Cardiac muscle cell (in vitro differentiated cells and primary cell): ENCODE results near the gene ETFRF1. TPM values are rescaled to one million over a fixed set of nuclear protein-coding genes. Genes with fewer than 3 reads are reported as not detected.

Experiments
- DNase-seq, 2 donors: peaks; one replicate each; pipeline versions ENCODE4 v3.0.0 to v3.0.0-alpha.2; 2010 to 2017; ENCODE audit warnings: low read depth in 1 of 2, low spot score in 1 of 2
- H3K27ac ChIP-seq: fragments of 200-600 bp; sonication (generic); 2 replicates; pipeline ENCODE4 v1.5.1; 2016
- H3K27me3 ChIP-seq: fragments of 200-600 bp; sonication (generic); 2 replicates; pipeline ENCODE4 v1.6.0; 2016; ENCODE audit warnings: control low read depth
- H3K36me3 ChIP-seq: fragments of 200-600 bp; sonication (generic); 2 replicates; pipeline ENCODE4 v1.5.1; 2016; ENCODE audit warnings: control low read depth
- H3K4me1 ChIP-seq: fragments of 200-600 bp; sonication (generic); 2 replicates; pipeline ENCODE4 v1.8.1; 2017; ENCODE audit warnings: low read depth, mild to moderate bottlenecking, mixed run types
- H3K4me3 ChIP-seq: fragments of 200-600 bp; sonication (generic); 2 replicates; pipeline ENCODE4 v1.5.1; 2016; ENCODE audit warnings: mild to moderate bottlenecking
- H3K9me3 ChIP-seq: fragments of 200-600 bp; sonication (generic); 2 replicates; pipeline ENCODE4 v1.5.1; 2017; ENCODE audit warnings: low read depth, mild to moderate bottlenecking, control low read depth
- CTCF ChIP-seq: IDR thresholded peaks from 2 replicates; pipeline ENCODE4 v1.5.1; 2012; ENCODE audit warnings: low read depth, mild to moderate bottlenecking, low read length
- polyA plus RNA-seq: library from polyadenylated mRNA; unstranded; fragments of >200 nt; fragmentation: Nextera tagmentation; extraction: Ambion mirVana; gene quantifications from 2 replicates; pipeline ENCODE4 v1.2.1, GENCODE V29; 2016
- total RNA-seq: library from RNA; depleted of rRNA; stranded (reverse); fragments of >200 nt; gene quantifications from 2 replicates; pipeline ENCODE4 v1.2.3, GENCODE V29; 2016

Gene ETFRF1
- total and polyA plus RNA-seq, 2 experiments from 2014 or later: 20.8 to 68.5 TPM

GRCh38 chr12:25186788-25187402 lies 8.1 kb upstream of the ETFRF1 start:
- DNase-seq: no peak
- Histone ChIP-seq H3K4me1 (no peaks in the 10 kb centered on the region), H3K27ac (no peak overlapping the region), H3K9me3 (no peaks in the 10 kb centered on the region), H3K4me3 (no peak overlapping the region), H3K36me3 (no peaks in the 10 kb centered on the region), H3K27me3 (no peaks in the 10 kb centered on the region)
- no peak for TF ChIP-seq CTCF

- peak in 1 of 2 donors; percentile 80 for DNase-seq
- Histone ChIP-seq H3K4me3 (no peak overlapping the region), H3K4me1 (no peaks in the 10 kb centered on the region), H3K36me3 (no peaks in the 10 kb centered on the region), H3K9me3 (no peaks in the 10 kb centered on the region), H3K27me3 (no peaks in the 10 kb centered on the region), H3K27ac (no peak overlapping the region)
- no peak for TF ChIP-seq CTCF
Observed at GRCh38 chr12:25187781-25188180, 7.3 kb upstream of the ETFRF1 start.

GRCh38 chr12:25189656-25190055 lies 5.4 kb upstream of the ETFRF1 start:
- Histone ChIP-seq H3K27me3 (no peaks in the 10 kb centered on the region), H3K4me3 (no peak overlapping the region), H3K4me1 (no peaks in the 10 kb centered on the region), H3K36me3 (no peaks in the 10 kb centered on the region), H3K9me3 (no peaks in the 10 kb centered on the region), H3K27ac (no peak overlapping the region)
- no peak for DNase-seq
- no peak for TF ChIP-seq CTCF

- TF ChIP-seq CTCF: no peak
Observed at GRCh38 chr12:25190793-25191192, 4.2 kb upstream of the ETFRF1 start.

GRCh38 chr12:25194214-25194613 lies 823 bp upstream of the ETFRF1 start:
- Histone ChIP-seq H3K9me3 (no peaks in the 10 kb centered on the region), H3K27me3 (no peaks in the 10 kb centered on the region), H3K27ac (no peak overlapping the region), H3K4me1 (peaks cover 6% of the 10 kb centered on the region), H3K36me3 (no peaks in the 10 kb centered on the region), H3K4me3 (peak overlapping the region; percentile 57)
- TF ChIP-seq CTCF: no peak
- DNase-seq: no peak

More at GRCh38 chr12:25190793-25191192, 4.2 kb upstream of the ETFRF1 start:
- Histone ChIP-seq H3K9me3 (no peaks in the 10 kb centered on the region), H3K4me1 (no peaks in the 10 kb centered on the region), H3K4me3 (no peak overlapping the region), H3K36me3 (no peaks in the 10 kb centered on the region), H3K27me3 (no peaks in the 10 kb centered on the region), H3K27ac (no peak overlapping the region)
- DNase-seq: no peak
